Nephron (organoid): Measurements from ENCODE around the gene ZNF740.
"Not testable (repeated sequence)": the region's sequence is repeated elsewhere in the genome, so short reads cannot be mapped to it uniquely, and the experiment has no call there.

Source experiments
- H3K27ac Mint-ChIP-seq, 3 experiments: 2 replicates each; pipeline ENCODE4 v1.8.0; 2020; ENCODE audit warnings: mixed read lengths in 3 of 3, mild to moderate bottlenecking in 2 of 3, moderate library complexity in 1 of 3
- H3K27me3 Mint-ChIP-seq: 2 replicates; pipeline ENCODE4 v1.8.0; 2021; ENCODE audit warnings: low read depth, mild to moderate bottlenecking, moderate library complexity, mixed read lengths
- H3K36me3 Mint-ChIP-seq: 2 replicates; pipeline ENCODE4 v1.8.0; 2020; ENCODE audit warnings: low read depth, mixed read lengths
- H3K4me1 Mint-ChIP-seq: 2 replicates; pipeline ENCODE4 v1.8.0; 2020; ENCODE audit warnings: mixed read lengths
- H3K4me3 Mint-ChIP-seq, 3 experiments: 2 replicates each; pipeline ENCODE4 v1.8.0; 2020; ENCODE audit warnings: mild to moderate bottlenecking in 3 of 3, mixed read lengths in 3 of 3, moderate library complexity in 2 of 3
- H3K9me3 Mint-ChIP-seq: 2 replicates; pipeline ENCODE4 v1.8.0; 2020; ENCODE audit warnings: mixed read lengths
- CTCF ChIP-seq, 3 experiments: fragments of 200-600 bp; sonication (generic); IDR thresholded peaks; one replicate each; pipeline ENCODE4 v1.5.0; 2021; ENCODE audit warnings: antibody characterized with exemption in 3 of 3; ENCODE audit not compliant: unreplicated experiment in 3 of 3

Gene ZNF740

GRCh38 chr12:53176750-53177149, 3.8 kb upstream of the ZNF740 start:
- Mint-ChIP-seq H3K36me3 (peaks cover 6% of the 10 kb centered on the region), H3K9me3 (no peaks in the 10 kb centered on the region), H3K4me1 (peaks cover 46% of the 10 kb centered on the region), H3K4me3 (no peak overlapping the region), H3K27ac (peak overlapping the region in 1 of 3 experiments; percentile 83), H3K27me3 (no peaks in the 10 kb centered on the region)
- no peak for TF ChIP-seq CTCF (IDR thresholded peaks at IDR 0.05; ENCODE audit: unreplicated experiment in 3 of 3)

GRCh38 chr12:53177447-53177846, 3.1 kb upstream of the ZNF740 start:
- H3K27ac Mint-ChIP-seq = peak overlapping the region; percentile 73 to 83 (median 80)

GRCh38 chr12:53178803-53179202, 1.7 kb upstream of the ZNF740 start:
- Mint-ChIP-seq H3K4me1 (peaks cover 56% of the 10 kb centered on the region), H3K27ac (peak overlapping the region; percentile 98 to 100 (median 100)), H3K36me3 (peaks cover 27% of the 10 kb centered on the region), H3K4me3 (peak overlapping the region; percentile 91 to 96 (median 92))
- H3K9me3 Mint-ChIP-seq, H3K27me3 Mint-ChIP-seq: not testable (repeated sequence)

More at GRCh38 chr12:53177447-53177846, 3.1 kb upstream of the ZNF740 start:
- not testable (repeated sequence) for H3K9me3 Mint-ChIP-seq, H3K27me3 Mint-ChIP-seq
- Mint-ChIP-seq H3K4me1 (peaks cover 46% of the 10 kb centered on the region), H3K36me3 (peaks cover 13% of the 10 kb centered on the region), H3K4me3 (peak overlapping the region in 2 of 3 experiments; percentile 31 to 37)

- Mint-ChIP-seq H3K36me3 (peaks cover 35% of the 10 kb centered on the region), H3K9me3 (no peaks in the 10 kb centered on the region), H3K4me1 (peaks cover 62% of the 10 kb centered on the region), H3K27ac (peak overlapping the region; percentile 98 to 100 (median 100)), H3K27me3 (no peaks in the 10 kb centered on the region), H3K4me3 (peak overlapping the region; percentile 91 to 96 (median 92))
- TF ChIP-seq CTCF (IDR thresholded peaks at IDR 0.05; ENCODE audit: unreplicated experiment in 3 of 3) = no peak
Measured at GRCh38 chr12:53179687-53180219, 769 bp upstream of the ZNF740 start.

- peaks cover 49% of the 10 kb centered on the region for H3K36me3 Mint-ChIP-seq
Measured at GRCh38 chr12:53180931-53181645, 566 bp downstream of the ZNF740 start.

GRCh38 chr12:53181935-53182334, 1.4 kb downstream of the ZNF740 start:
- TF ChIP-seq CTCF (IDR thresholded peaks at IDR 0.05; ENCODE audit: unreplicated experiment in 3 of 3) = no peak
- H3K4me3 Mint-ChIP-seq = peak overlapping the region; percentile 91 to 95 (median 92)
- no peaks in the 10 kb centered on the region for H3K27me3 Mint-ChIP-seq
- H3K36me3 Mint-ChIP-seq = peaks cover 57% of the 10 kb centered on the region
- H3K27ac Mint-ChIP-seq = peak overlapping the region; percentile 97 to 100 (median 98)
- H3K9me3 Mint-ChIP-seq = no peaks in the 10 kb centered on the region
- peaks cover 55% of the 10 kb centered on the region for H3K4me1 Mint-ChIP-seq

More at GRCh38 chr12:53180931-53181645, 566 bp downstream of the ZNF740 start:
- TF ChIP-seq CTCF (IDR thresholded peaks at IDR 0.05; ENCODE audit: unreplicated experiment in 3 of 3) = no peak
- Mint-ChIP-seq H3K4me3 (peak overlapping the region; percentile 91 to 96 (median 95)), H3K27ac (peak overlapping the region; percentile 97 to 100 (median 98)), H3K9me3 (no peaks in the 10 kb centered on the region), H3K27me3 (no peaks in the 10 kb centered on the region), H3K4me1 (peaks cover 55% of the 10 kb centered on the region)

- peaks cover 66% of the 10 kb centered on the region for H3K36me3 Mint-ChIP-seq
- H3K9me3 Mint-ChIP-seq = no peaks in the 10 kb centered on the region
- peaks cover 50% of the 10 kb centered on the region for H3K4me1 Mint-ChIP-seq
- H3K27ac Mint-ChIP-seq = peak overlapping the region; percentile 10 to 100 (median 40)
- no peak for TF ChIP-seq CTCF (IDR thresholded peaks at IDR 0.05; ENCODE audit: unreplicated experiment in 3 of 3)
- H3K4me3 Mint-ChIP-seq = peak overlapping the region; percentile 91 to 95 (median 92)
- no peaks in the 10 kb centered on the region for H3K27me3 Mint-ChIP-seq
Measured at GRCh38 chr12:53182903-53183302, 2.4 kb downstream of the ZNF740 start.
